PFSK-1 (cell line): ENCODE results near the gene HMMR.

ENCODE experiments used
- POLR2AphosphoS5 ChIP-seq: IDR thresholded peaks from 2 replicates; pipeline ENCODE4 v1.6.1; 2012; ENCODE audit warnings: low read depth, mild to moderate bottlenecking, control low read depth, low read length, moderate library complexity
- REST ChIP-seq, 2 experiments: IDR thresholded peaks; 2 replicates each; pipeline versions ENCODE4 v1.6.1 to v1.8.0; 2011 to 2012; ENCODE audit warnings: low read depth in 2 of 2, low read length in 2 of 2, control low read depth in 1 of 2, inconsistent platforms in 1 of 2, mild to moderate bottlenecking in 1 of 2, moderate library complexity in 1 of 2; ENCODE audit not compliant: insufficient read depth in 1 of 2
- SIN3A ChIP-seq: IDR thresholded peaks from 2 replicates; pipeline ENCODE4 v1.6.1; 2012; ENCODE audit warnings: mild to moderate bottlenecking, low read length, moderate library complexity, borderline replicate concordance; ENCODE audit not compliant: insufficient read depth
- TAF1 ChIP-seq: IDR thresholded peaks from 2 replicates; pipeline ENCODE4 v1.6.1; 2012; ENCODE audit warnings: low read length, control low read depth, borderline replicate concordance; ENCODE audit not compliant: insufficient read depth

GRCh38 chr5:163447875-163448274 lies 12.6 kb upstream of the HMMR start:
- TF ChIP-seq TAF1, result no peak
- TF ChIP-seq POLR2AphosphoS5, result no peak
- no peak for TF ChIP-seq SIN3A
- no peak for TF ChIP-seq REST (IDR thresholded peaks at IDR 0.05; ENCODE audit: insufficient read depth in 1 of 2, low read depth in 2 of 2, low read length in 2 of 2)
